H1 (cell line): Measurements from ENCODE around the gene COL25A1. TPM values are rescaled to one million over a fixed set of nuclear protein-coding genes. Genes with fewer than 3 reads are reported as not detected.

Experiments used
- ASH2L ChIP-seq: fragments of 200-600, 300-600 bp; sonication (generic); IDR thresholded peaks from one replicate; pipeline ENCODE4 v1.7.1; 2017; ENCODE audit warnings: low read length
- POU5F1 ChIP-seq: IDR thresholded peaks from 2 replicates; pipeline ENCODE4 v1.6.1; 2011; ENCODE audit warnings: low read depth, mild to moderate bottlenecking, low read length, moderate library complexity
- RAD21 ChIP-seq, 2 experiments: IDR thresholded peaks in 1 of 2; conservative IDR thresholded peaks in 1 of 2; 2 replicates each; pipeline ENCODE4 v1.6.1; 2011; ENCODE audit warnings: low read depth in 2 of 2, low read length in 2 of 2, improper control_type of control experiment in 1 of 2, inconsistent platforms in 1 of 2, mild to moderate bottlenecking in 1 of 2, moderate library complexity in 1 of 2
- RNF2 ChIP-seq: fragments of 200-900, 300-1000 bp; sonication (generic); IDR thresholded peaks from 2 replicates; pipeline ENCODE4 v1.7.1; 2016; ENCODE audit warnings: borderline replicate concordance, low read depth, mild to moderate bottlenecking, antibody characterized with exemption, low read length; ENCODE audit not compliant: poor library complexity, severe bottlenecking; ENCODE audit errors: missing control alignments
- SP4 ChIP-seq: IDR thresholded peaks from 2 replicates; pipeline ENCODE4 v1.6.1; 2012; ENCODE audit warnings: low read length, inconsistent platforms
- USF2 ChIP-seq: IDR thresholded peaks from 2 replicates; pipeline ENCODE4 v1.6.1; 2011; ENCODE audit warnings: low read length, improper control_type of control experiment
- polyA plus RNA-seq, 7 experiments: library from polyadenylated mRNA; depleted of rRNA in 3 of 7; stranded (reverse) in 5 of 7; unstranded in 2 of 7; fragments of >200 nt in 5 of 7; fragments of 200-250 nt in 2 of 7; gene quantifications; 1 replicate in 5 of 7; 2 replicates in 1 of 7; 4 replicates in 1 of 7; pipeline versions ENCODE4 v1.2.1 to v1.2.3, GENCODE V29; 2011 to 2013; ENCODE audit warnings: missing spikeins in 2 of 7, mixed read lengths in 2 of 7
- total RNA-seq: library from RNA; stranded (reverse); fragmentation: NEBNext Ultra II Directional; extraction: Animal tissue kit (Norgen Biotek cat#: 25700); gene quantifications from 2 replicates; pipeline ENCODE4 v1.2.1, GENCODE V29; 2021

Gene COL25A1
- total and polyA plus RNA-seq, 2 of the 8 experiments (the other 6 are each of a cell fraction or from before 2014, with no cell fraction given): 1.1 to 8.3 TPM

- TF ChIP-seq RNF2 (no peak), ASH2L (no peak), USF2 (no peak), POU5F1 (no peak), RAD21 (IDR thresholded peaks at IDR 0.05 in 1 of 2, conservative IDR thresholded peaks at IDR 0.05 in 1 of 2; ENCODE audit: low read depth in 2 of 2, low read length in 2 of 2) (no peak), SP4 (no peak)
Observed at GRCh38 chr4:108903464-108904221, 398.8 kb downstream of the COL25A1 start (continued).
